ENCODE data around the gene MRPS6. TPM values are rescaled to one million over a fixed set of nuclear protein-coding genes. Genes with fewer than 3 reads are reported as not detected.

Gene MRPS6
- total RNA-seq, 1 donor from 2014 or later = 102 TPM

DNA sequence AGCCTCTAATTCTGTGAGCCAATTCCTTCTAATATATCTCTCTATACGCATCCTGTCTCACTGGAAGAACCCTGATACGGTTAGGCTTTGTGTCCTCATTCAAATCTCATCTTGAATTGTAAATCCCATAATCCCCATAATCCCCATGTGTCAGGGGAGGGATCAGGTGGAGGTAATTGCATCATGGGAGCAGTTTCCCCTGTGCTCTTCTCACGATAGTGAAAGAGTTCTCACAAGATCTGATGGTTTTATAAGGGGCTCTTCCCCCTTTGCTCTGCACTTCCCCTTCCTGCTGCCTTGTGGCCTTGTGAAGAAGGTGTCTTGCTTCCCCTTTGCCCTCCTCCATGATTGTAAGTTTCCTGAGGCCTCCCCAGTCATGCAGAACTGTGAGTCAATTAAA lies 116.1 kb downstream of the MRPS6 start:
- H3K36me3 Mint-ChIP-seq (ENCODE audit: low read depth) = peaks cover 1% of the 10 kb centered on the region
- H3K9me3 Mint-ChIP-seq (ENCODE audit: low read depth) = peaks cover 2% of the 10 kb centered on the region
- no peak overlapping the region for H3K27ac Mint-ChIP-seq (ENCODE audit: unreplicated experiment)

GRCh38 chr21:34190576-34191321 lies 117.4 kb downstream of the MRPS6 start:
- H3K27ac Mint-ChIP-seq (ENCODE audit: unreplicated experiment) = no peak overlapping the region

More for the DNA sequence above, 116.1 kb downstream of the MRPS6 start:
- Mint-ChIP-seq H3K4me3 (ENCODE audit: unreplicated experiment) (no peak overlapping the region), H3K27me3 (ENCODE audit: low read depth) (no peaks in the 10 kb centered on the region), H3K4me1 (ENCODE audit: low read depth) (no peaks in the 10 kb centered on the region)
- TF ChIP-seq, protein P1, sequence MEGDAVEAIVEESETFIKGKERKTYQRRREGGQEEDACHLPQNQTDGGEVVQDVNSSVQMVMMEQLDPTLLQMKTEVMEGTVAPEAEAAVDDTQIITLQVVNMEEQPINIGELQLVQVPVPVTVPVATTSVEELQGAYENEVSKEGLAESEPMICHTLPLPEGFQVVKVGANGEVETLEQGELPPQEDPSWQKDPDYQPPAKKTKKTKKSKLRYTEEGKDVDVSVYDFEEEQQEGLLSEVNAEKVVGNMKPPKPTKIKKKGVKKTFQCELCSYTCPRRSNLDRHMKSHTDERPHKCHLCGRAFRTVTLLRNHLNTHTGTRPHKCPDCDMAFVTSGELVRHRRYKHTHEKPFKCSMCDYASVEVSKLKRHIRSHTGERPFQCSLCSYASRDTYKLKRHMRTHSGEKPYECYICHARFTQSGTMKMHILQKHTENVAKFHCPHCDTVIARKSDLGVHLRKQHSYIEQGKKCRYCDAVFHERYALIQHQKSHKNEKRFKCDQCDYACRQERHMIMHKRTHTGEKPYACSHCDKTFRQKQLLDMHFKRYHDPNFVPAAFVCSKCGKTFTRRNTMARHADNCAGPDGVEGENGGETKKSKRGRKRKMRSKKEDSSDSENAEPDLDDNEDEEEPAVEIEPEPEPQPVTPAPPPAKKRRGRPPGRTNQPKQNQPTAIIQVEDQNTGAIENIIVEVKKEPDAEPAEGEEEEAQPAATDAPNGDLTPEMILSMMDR (IDR thresholded peaks at IDR 0.05) = no peak
- no peak for DNase-seq (ENCODE audit: low spot score)

DNA sequence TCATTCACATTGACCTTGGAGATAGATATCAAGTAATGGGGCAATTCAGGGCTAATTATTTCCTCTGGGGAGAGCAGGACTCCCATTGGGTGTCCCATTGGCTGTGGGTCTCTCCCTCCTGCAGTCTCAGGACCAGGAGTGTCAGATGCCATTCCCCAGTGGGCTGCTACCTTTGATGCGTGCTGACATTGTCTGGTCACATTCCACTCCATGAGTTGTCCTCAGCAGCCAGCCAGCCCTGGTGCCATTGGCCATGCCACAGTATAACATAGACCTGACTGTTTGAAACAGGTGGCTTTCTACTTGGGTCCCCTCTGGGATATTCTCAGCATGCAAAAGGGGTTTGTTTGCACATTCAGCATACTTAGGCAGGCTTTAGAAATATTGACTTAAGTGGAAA lies 118.5 kb downstream of the MRPS6 start:
- no peaks in the 10 kb centered on the region for H3K4me1 Mint-ChIP-seq (ENCODE audit: low read depth)
- H3K27me3 Mint-ChIP-seq (ENCODE audit: low read depth) = no peaks in the 10 kb centered on the region
- peaks cover 1% of the 10 kb centered on the region for H3K36me3 Mint-ChIP-seq (ENCODE audit: low read depth)
- TF ChIP-seq, protein P1 (IDR thresholded peaks at IDR 0.05) = no peak
- no peak overlapping the region for H3K27ac Mint-ChIP-seq (ENCODE audit: unreplicated experiment)
- DNase-seq (ENCODE audit: low spot score) = no peak
- H3K9me3 Mint-ChIP-seq (ENCODE audit: low read depth) = peaks cover 2% of the 10 kb centered on the region
- no peak overlapping the region for H3K4me3 Mint-ChIP-seq (ENCODE audit: unreplicated experiment)

More at GRCh38 chr21:34190576-34191321, 117.4 kb downstream of the MRPS6 start:
- TF ChIP-seq, protein P1 (IDR thresholded peaks at IDR 0.05) = no peak
- DNase-seq (ENCODE audit: low spot score) = no peak
- H3K9me3 Mint-ChIP-seq (ENCODE audit: low read depth) = peaks cover 2% of the 10 kb centered on the region
- no peak overlapping the region for H3K4me3 Mint-ChIP-seq (ENCODE audit: unreplicated experiment)
- no peaks in the 10 kb centered on the region for H3K27me3 Mint-ChIP-seq (ENCODE audit: low read depth)
- H3K36me3 Mint-ChIP-seq (ENCODE audit: low read depth) = peaks cover 1% of the 10 kb centered on the region
- H3K4me1 Mint-ChIP-seq (ENCODE audit: low read depth) = no peaks in the 10 kb centered on the region

Other genes with a start within 250 kb of the MRPS6 start
- 129 to 131 TPM (median 131 TPM) in 3 replicates for gene ATP5PO, start 157.8 kb upstream of the MRPS6 start, total RNA-seq
- gene SLC5A3, start within 50 bp of the MRPS6 start, total RNA-seq = 47.6 to 92.7 TPM (median 48.0 TPM) in 3 replicates